IPS DF 19.7 (cell line): ENCODE data around the gene KLRG1.

Source experiments
- DNase-seq: peaks from one replicate; pipeline ENCODE4 v3.0.0-alpha.2; 2013; ENCODE audit warnings: low read depth, low spot score

KLRG1 gene

DNA sequence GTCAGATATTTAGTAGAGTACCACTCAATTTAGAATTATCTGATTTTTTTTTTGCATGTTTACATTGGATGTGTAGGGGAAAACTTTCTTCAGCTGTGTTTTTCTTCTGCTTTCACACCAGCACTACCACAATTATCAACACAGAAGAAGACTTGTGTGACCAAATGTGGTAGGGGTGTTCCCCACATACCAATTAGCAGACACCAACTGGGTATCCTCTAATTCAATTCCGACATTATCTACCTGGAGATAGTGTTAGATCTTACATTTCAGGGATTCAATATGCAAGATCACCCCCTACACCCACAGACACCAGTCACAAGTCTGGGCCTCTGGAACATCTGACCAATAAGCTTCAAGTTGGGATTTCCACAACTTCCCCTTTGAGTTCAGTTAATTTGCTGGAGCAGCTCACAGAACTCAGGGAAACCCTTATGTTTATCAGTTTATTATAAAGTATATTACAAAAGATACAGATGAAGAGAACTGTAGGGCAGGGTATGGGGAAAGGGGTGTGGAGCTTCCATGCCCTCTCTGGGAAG is 4.1 kb upstream of the KLRG1 start:
- DNase-seq = no peak

DNA sequence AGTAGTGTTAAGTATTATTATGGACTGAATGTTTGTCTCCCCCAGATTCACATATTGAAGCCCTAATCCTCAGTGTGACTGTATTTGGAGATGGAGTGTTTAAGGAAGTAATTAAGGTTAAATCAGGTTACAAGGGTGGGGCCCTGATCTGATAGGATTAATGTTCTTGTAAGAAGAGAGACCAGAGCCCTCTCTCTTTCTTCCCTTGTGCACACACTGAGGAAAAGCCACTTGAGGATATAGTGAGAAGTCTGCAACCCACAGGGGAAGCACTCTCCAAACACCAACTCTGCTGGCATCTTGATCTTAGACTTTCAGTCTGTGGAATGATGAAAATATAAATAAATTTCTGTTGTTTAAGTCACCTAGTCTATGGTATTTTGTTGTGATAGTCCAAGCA is 2.2 kb upstream of the KLRG1 start:
- no peak for DNase-seq

DNA sequence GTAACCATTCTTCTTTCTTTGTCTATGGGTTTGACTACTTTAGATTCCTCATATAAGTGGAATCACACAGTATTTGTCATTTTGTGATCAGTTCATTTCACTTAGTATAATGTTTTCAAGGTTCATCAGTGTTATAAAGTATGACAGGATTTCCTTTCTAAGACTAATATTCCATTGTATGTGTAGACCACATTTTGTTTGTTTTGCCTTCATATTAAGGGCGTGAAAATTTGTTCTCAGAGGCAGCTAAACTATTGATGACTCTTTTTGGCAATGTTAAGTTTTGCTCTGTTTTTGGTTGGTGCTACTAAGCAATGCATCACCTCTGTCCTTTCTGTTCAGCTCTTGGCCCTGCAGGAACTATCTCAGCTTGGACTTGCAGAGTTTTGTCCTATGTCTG is 1.7 kb upstream of the KLRG1 start:
- no peak for DNase-seq

DNA sequence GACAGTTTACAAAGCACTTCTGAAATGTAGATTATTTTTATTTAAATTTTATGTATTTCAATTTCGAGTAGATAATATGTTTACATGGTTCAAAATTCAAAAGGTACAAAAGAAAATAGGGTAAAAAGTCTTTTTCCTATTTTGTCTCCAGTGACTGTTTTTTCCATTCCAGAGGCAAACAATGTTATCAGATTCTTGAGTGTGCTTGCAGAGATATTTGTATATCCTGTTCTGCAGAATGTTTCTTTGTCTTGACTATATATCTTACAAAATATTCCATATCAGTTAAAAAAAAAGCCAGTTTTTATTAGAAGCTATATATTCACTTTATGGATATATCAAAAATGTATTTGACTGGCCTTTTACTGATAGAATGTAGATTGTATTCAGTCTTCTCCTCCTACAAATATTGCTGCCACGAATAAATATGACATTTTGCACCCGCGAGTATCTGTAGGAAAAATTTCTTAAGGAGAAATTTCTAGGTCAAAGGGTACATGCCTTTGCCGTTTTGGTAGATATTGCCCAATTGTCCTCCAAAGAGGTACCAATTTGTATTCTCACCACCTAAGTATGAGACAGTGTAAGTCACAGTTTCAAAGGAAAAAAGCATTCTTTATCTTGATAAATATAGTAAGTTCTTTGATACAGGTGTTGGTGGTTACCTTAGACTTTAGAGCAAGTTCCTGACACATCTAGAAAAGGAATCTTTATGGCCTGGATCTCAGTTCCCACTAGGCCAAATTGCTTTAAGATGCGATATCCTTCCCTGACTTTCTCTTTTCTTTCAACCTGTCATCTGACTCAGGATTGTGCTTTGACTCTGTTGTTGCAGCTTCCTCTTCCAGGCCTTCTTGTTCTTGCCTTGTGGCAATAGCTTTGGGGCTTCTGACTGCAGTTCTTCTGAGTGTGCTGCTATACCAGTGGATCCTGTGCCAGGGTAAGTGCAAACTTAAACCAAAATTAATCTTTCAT is 2.3 kb downstream of the KLRG1 start:
- DNase-seq = no peak

DNA sequence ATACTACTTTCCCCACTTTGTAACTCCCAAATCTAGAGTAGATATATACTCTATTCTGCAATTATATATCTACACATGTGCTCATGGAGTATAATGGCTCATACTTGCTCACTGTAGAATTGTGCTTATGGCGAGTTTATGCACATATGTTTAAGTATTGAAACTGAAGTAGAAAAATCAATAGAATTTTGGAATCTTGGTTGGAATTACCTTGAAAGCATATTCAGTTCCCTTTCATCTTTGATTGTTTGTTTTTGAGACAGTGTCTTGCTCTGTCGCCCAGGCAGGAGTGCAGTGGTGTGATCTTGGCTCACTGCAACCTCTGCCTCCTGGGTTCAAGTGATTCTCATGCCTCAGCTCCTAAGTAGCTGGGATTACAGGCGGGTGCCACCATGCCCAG is 4.5 kb downstream of the KLRG1 start:
- DNase-seq = no peak

DNA sequence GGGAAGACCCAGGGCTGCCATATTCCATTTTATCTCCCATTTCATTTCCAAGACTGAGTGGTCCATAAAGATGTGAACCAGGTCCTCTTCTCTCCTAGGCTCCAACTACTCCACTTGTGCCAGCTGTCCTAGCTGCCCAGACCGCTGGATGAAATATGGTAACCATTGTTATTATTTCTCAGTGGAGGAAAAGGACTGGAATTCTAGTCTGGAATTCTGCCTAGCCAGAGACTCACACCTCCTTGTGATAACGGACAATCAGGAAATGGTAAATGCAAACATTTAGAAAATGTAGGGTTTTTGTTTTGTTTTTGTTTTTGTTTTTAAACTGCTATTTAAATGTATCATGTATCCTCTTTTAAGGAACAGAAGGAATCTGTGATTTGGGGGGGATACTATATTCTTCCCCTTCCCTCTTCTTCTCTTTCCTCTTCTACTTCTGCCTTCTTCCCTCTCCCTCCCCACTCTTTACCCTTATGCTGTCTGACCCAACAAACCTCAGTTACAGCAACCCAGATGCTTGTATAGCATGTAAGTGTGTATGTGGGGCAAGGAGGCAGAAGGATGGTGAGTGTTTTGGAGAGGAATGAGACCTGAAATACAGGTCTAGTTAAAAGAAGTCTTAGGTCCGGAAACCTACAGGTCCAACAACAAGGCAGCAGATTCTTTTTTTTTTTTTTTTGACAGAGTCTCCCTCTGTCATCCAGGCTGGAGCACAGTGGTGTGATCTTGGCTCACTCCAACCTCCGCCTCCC is 5.9 kb downstream of the KLRG1 start:
- DNase-seq = no peak

DNA sequence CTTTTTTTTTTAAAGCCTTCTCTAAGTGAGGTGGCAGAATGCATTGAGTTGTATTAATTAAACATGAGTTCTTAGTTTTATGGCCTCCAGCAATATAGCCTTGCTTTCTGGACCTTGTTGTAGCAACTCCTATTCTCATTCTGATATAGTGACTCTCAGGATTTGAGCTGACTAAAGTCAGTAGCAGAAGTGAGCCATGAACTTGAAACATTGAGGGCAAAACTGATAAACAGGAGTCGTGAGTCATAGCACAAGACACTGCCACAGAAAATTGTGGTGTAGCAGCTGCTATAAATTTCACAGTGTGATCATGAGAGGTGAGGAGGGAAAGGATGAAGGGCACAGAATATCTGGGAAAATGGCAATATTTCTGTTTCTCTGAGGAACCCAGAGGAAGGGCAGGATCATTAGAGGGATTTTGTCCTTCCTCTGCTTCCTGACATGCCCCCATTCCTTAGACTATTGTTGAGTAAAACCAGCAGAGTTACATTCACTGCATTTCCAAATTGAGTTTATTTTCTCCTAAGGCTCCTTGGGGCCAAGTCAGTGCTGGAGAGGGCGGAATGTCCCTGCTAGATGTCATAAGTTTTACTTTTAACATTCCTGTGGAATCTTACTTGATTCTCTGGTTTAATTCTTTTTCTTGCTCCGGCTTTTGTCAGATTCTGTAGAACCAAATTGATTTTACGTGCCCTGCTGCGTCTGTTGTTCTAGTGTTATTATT is 7.5 kb downstream of the KLRG1 start:
- DNase-seq = no peak

DNA sequence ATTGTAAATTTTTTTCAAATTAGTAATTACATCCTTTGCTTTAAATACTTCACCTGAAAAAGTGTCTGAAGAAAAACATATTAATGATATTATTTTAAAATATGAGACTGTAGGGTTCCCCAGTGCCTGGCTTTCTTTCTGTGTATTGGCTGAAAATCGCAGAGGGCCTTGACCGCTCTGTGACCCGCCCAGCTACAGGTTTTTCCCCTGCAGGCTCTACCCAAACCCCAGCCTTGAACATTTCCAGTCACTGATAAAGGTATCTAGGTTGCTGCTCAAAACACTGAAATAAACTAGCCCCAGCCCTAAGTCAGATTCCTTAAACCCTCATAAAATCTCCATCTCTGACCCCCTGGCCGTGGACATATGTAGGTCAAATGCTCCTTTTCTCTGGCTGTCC is 11.9 kb downstream of the KLRG1 start:
- no peak for DNase-seq

DNA sequence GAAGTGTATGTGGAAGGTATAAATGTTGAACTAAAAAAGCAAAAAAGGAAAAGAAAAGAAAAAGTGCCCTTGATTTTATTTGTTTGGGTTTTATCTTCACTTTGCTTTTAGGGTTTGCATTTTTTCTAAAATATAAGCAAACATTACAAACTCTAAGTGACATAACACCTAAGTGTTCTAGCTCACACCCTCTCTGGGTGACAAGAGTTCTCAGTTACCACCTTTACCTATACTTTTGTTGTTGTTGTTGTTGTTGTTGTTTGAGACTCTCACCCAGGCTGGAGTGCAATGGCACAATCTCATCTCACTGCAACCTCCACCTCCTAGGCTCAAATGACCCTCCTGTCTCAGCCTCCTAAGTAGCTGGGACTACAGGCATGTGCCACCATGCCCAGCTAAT is 13.0 kb downstream of the KLRG1 start:
- no peak for DNase-seq

DNA sequence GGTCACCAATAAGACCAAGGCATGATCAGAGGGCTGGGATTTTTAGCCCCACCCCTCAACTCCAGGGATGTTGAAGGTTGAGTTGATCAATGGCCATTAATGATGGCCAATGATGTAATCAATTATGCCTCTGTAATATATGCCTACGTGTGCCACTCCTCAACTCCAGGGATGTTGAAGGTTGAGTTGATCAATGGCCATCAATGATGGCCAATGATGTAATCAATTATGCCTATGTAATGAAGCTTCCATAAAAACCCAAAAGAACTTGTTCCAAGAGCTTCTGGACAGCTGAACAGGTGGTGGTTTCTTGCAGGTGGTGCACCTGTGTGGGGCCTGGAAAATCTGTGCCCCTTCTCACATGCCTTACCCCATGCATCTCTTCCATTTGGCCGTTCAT is 33.2 kb downstream of the KLRG1 start:
- no peak for DNase-seq

DNA sequence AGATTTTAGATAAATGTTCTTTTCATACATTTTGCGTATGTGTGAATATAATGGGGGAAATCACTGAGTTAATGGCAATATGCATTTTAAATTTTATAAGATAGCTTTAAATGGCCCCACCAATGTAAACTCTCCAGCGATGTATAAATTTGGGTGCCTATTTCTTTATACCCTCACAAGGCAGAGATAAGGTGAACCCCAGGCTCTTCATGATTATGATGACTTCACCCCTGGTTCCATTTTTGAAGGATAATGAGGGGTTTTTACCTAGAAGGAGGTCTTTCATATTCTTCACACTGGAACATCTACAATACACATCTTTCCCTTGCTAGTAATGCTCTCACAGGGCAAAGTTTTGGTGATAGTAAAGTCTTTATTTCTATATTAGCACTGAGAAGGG is 35.2 kb downstream of the KLRG1 start:
- no peak for DNase-seq

DNA sequence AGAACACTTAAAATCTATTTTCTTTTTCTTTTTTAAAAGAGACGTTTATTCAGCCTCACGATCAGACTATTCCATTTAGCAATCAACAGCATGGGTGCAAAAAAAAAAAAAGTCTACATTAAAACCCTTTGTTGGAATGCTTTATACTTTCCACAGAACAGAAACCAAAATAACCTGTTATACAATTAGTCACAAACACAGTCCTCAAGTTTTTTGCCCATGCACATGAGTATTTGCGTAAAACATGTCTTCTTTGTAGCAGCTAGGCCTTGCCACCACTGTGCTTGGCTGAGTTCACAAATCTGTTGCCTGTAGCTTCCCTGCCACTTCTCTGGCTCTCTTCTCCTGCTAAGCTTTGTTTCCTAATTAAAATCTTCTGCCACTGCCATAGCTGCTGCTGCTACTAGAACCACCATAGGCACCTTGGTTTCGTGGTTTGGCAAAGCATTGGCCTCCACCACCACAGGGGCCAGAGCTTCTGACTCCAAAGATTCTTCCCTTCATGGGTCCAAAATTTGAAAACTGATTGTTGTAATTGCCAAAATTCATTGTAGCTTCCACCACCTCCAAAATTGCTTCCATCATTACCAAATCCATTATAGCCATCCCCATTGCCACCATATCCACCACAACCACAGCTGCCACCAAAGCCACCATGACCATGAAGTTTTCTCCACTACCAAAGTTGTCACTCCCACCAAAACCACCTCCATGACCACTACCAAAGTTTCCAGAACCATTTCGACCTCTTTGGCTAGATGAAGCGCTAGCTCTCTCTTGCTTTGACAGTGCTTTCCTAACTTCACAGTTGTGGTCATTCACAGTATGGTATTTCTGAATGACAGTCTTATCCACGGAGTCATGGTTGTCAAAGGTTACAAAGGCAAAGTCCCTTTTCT is 38.1 kb downstream of the KLRG1 start:
- DNase-seq = no peak

DNA sequence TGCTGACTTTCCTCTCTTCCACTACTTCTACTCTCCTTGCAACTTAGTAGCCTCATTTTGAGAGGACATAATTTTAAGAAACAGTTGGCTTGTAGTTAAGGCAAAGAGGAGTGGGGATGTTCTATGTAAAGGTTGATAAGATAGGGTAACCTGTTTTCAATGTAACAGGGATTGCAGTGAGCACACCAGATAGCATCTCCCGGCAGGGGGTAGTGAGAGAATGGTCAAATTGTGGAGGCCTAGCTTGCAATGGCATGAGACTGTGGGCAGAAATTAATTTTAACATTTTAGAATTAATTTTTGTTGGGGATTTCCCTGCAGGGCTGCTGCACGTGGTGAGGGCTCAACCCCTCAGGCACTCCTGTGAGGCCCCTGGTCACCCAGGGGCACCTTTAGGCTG is 41.4 kb downstream of the KLRG1 start:
- no peak for DNase-seq

DNA sequence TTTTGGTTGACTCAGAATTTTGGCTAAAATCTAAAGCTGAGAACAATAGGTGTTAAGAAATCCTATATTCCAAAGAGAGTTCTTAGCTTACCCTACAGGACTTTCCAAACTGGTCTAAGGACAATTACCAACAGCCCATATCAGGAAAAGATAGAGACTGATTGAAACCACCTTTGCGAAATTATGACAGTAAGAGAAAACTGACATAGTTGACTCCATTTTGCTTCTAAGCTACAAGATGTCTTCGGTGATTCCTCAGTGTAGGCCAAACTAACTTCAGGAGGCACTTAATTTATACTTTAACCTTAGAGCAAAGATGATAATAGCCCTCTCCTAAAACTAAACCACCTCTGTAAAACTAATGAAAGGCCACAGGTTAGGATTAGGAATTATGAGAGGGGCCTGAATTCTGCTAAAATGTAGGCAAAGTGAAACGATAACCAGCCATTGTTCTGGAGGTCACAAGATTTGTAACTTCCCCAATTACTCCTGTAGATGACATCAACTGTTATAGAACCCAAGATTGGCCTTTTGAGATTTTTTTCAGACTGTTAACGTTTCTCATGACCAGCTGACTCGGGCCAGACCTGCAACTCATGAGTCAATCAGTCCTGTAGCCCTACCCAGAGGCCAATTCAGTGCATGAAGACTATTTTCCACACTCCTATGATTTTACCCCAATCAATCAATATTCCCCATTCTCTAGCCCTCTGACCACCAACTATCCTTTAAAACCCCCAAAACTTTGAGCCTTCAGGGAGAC is 43.0 kb downstream of the KLRG1 start:
- DNase-seq = no peak

DNA sequence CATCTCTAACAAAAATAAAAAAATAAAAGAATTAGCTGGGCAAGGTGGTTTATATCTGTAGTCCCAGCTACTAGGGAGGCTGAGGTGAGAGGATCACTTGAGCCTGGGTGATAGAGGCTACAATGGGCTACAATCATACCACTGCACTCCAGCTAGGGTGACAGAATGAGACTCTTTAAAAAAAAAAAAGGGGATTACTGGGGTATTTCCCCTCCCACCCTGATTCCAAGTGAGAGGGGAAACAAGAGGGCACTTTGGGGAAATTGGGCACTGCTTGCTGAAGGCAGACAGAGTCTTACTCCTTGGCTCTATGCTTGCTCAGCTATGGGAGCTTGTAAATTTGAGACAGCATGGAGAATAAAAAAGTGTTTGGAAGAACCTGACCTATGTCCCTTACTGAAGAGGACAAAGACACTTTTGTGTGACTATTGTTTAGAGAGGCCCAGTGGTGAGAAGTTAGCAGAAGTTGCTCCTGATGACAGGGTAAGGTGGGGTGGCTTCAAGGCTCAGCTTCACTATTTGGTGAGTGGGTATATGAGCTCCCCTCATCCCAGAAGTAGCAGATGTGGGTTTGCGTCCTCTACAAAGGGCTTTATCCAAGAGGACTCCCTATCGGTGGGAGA is 44.0 kb downstream of the KLRG1 start:
- DNase-seq = no peak

DNA sequence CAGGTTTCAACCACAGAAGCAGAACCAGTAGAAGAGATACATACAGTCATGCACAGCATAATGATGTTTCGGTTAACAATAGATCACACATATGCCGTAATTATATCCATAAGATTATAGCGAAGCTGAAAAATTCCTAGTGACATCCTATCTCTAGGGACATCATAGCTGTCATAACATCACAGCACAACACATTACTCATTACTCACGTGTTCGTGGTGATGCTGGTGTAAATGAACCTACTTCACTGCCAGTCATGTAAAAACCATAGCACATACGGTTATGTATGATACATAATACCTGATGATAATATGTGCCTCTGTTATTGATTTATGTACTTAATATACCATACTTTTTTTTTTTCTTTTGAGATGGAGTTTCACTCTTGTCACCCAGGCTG is 44.7 kb downstream of the KLRG1 start:
- no peak for DNase-seq

DNA sequence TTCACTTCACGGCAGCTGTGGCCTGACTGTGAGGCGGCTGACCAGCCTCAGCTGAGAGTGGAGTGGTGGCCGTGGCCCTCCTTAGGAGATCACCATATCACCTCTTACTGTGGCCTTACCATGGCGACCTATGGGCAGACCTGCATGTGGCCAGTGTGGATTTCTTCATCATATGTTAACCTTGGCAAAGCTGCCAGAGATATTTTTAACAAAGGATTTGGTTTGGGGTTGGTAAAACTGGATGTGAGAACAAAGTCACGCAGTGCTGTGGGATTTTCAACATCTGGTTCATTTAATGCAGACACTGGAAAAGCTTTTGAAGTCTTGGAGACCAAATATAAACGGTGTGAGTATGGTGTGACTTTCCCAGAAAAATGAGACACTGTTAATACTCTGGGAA is 46.9 kb downstream of the KLRG1 start:
- no peak for DNase-seq

DNA sequence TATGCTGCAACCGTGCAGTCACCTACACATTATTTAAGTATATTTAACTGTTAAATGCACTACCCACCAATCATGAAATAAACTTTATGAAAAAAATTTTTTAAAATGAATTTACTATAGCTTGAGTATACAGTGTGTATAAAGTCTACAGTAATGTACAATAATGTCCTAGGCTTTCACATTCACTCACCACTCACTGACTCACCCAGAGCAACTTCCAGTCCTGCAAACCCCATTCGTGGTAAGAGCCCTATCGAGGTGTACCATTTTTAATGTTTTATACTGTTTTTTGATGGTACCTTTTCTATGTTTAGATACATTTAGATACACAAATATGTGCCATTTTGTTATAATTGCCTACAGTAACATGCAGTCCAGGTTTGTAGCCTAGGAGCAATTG is 48.1 kb downstream of the KLRG1 start:
- no peak for DNase-seq

DNA sequence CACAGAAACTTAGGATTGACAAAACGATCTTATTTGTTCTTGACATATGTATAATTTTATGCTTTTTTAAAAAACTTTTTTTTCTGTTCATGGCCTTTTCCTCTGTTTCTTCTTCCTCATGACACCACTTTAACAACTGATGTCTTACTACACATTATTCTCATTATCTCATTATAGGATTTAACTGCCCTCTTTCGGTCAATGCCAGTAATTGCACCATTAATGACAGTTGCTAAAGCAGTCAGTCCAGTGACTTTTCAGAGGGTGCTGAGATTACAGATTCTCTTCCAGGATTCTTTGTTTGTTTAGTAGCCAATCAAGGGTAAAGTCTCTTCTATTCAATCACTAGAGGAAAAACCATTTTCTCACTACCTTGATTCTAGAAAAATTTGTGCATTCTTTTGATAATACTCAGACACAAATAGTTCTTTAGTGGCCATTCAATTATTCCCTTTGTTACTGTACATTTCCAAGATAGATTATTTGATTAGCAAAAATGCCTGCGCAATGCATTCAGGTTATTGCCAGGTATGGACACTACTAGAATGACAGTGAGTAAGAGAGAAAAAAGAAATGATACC is 50.1 kb downstream of the KLRG1 start:
- no peak for DNase-seq
